Trophoblast cell (in vitro differentiated cells and primary cell): Measurements from ENCODE around the gene LDLRAD1.
"Not testable (repeated sequence)": the region's sequence is repeated elsewhere in the genome, so short reads cannot be mapped to it uniquely, and the experiment has no call there.

Source experiments
- DNase-seq, 2 donors: peaks; one replicate each; pipeline ENCODE4 v3.0.0-alpha.2; 2016
- H2AFZ ChIP-seq: 2 replicates; pipeline ENCODE4 v1.6.1; 2013; ENCODE audit warnings: low read length, moderate library complexity, mild to moderate bottlenecking; ENCODE audit not compliant: insufficient read depth, poor library complexity
- H2AK5ac ChIP-seq: 2 replicates; pipeline ENCODE4 v1.6.1; 2013; ENCODE audit warnings: mild to moderate bottlenecking, low read length
- H2BK120ac ChIP-seq: 2 replicates; pipeline ENCODE4 v1.6.1; 2013; ENCODE audit warnings: low read length, mild to moderate bottlenecking, moderate library complexity; ENCODE audit not compliant: insufficient read depth, poor library complexity
- H2BK12ac ChIP-seq: 2 replicates; pipeline ENCODE4 v1.6.1; 2013; ENCODE audit warnings: mild to moderate bottlenecking, low read length, moderate library complexity
- H2BK5ac ChIP-seq: 2 replicates; pipeline ENCODE4 v1.6.1; 2013; ENCODE audit warnings: low read length, low read depth, moderate library complexity, mild to moderate bottlenecking; ENCODE audit not compliant: poor library complexity
- H3K14ac ChIP-seq: 2 replicates; pipeline ENCODE4 v1.6.1; 2013; ENCODE audit warnings: mild to moderate bottlenecking, low read length
- H3K18ac ChIP-seq: 2 replicates; pipeline ENCODE4 v1.6.1; 2013; ENCODE audit warnings: mild to moderate bottlenecking, low read length
- H3K23ac ChIP-seq: 2 replicates; pipeline ENCODE4 v1.6.1; 2013; ENCODE audit warnings: low read length
- H3K27ac ChIP-seq: 2 replicates; pipeline ENCODE4 v1.5.1; 2013; ENCODE audit warnings: low read depth, mild to moderate bottlenecking, inconsistent platforms, low read length, moderate library complexity
- H3K27me3 ChIP-seq: 2 replicates; pipeline ENCODE4 v1.6.1; 2013; ENCODE audit warnings: inconsistent platforms, mild to moderate bottlenecking, low read length, moderate library complexity; ENCODE audit not compliant: insufficient read depth
- H3K36me3 ChIP-seq, 2 experiments: 1 replicate in 1 of 2; 2 replicates in 1 of 2; pipeline ENCODE4 v1.6.1; 2013; ENCODE audit warnings: low read length in 2 of 2, mild to moderate bottlenecking in 2 of 2, moderate library complexity in 1 of 2; ENCODE audit not compliant: insufficient read depth in 2 of 2, control insufficient read depth in 1 of 2
- H3K4ac ChIP-seq: 2 replicates; pipeline ENCODE4 v1.6.1; 2013; ENCODE audit warnings: low read depth, mild to moderate bottlenecking, low read length, moderate library complexity
- H3K4me1 ChIP-seq, 2 experiments: 1 replicate in 1 of 2; 2 replicates in 1 of 2; pipeline ENCODE4 v1.6.1; 2013; ENCODE audit warnings: low read length in 2 of 2, mild to moderate bottlenecking in 2 of 2, moderate library complexity in 1 of 2; ENCODE audit not compliant: insufficient read depth in 2 of 2, control insufficient read depth in 1 of 2
- H3K4me2 ChIP-seq: 2 replicates; pipeline ENCODE4 v1.6.1; 2013; ENCODE audit warnings: inconsistent platforms, mild to moderate bottlenecking, low read length, moderate library complexity
- H3K4me3 ChIP-seq: 2 replicates; pipeline ENCODE4 v1.5.1; 2013; ENCODE audit warnings: mild to moderate bottlenecking, low read depth, low read length, inconsistent platforms
- H3K79me1 ChIP-seq: one replicate; pipeline ENCODE4 v1.6.1; 2013; ENCODE audit warnings: low read length
- H3K79me2 ChIP-seq: 2 replicates; pipeline ENCODE4 v1.6.1; 2013; ENCODE audit warnings: low read length, mild to moderate bottlenecking; ENCODE audit not compliant: control insufficient read depth, insufficient read depth, poor library complexity
- H3K9ac ChIP-seq: 2 replicates; pipeline ENCODE4 v1.6.1; 2013; ENCODE audit warnings: mild to moderate bottlenecking, low read length
- H3K9me3 ChIP-seq: 2 replicates; pipeline ENCODE4 v1.6.1; 2013; ENCODE audit warnings: low read depth, mild to moderate bottlenecking, control low read depth, inconsistent platforms, low read length; ENCODE audit not compliant: insufficient read depth
- H4K12ac ChIP-seq: 2 replicates; pipeline ENCODE4 v1.6.1; 2013; ENCODE audit warnings: low read depth, mild to moderate bottlenecking, low read length, moderate library complexity
- H4K8ac ChIP-seq: 2 replicates; pipeline ENCODE4 v1.6.1; 2013; ENCODE audit warnings: low read depth, mild to moderate bottlenecking, low read length, moderate library complexity
- H4K91ac ChIP-seq: one replicate; pipeline ENCODE4 v1.6.1; 2013; ENCODE audit warnings: low read depth, mild to moderate bottlenecking, low read length, moderate library complexity
- WGBS: extraction: QIAGEN DNeasy Blood & Tissue Kit; methylation state at CpG from one replicate; pipeline ENCODE4 v1.1.7; 2013; ENCODE audit warnings: missing lambda C conversion rate; ENCODE audit not compliant: insufficient read length, insufficient coverage; ENCODE audit errors: extremely low coverage; 5-methylcytosine and 5-hydroxymethylcytosine counted together

LDLRAD1 gene

GRCh38 chr1:54007613-54008012 is 10.4 kb downstream of the LDLRAD1 start:
- WGBS, result no CpG with 5 or more reads among the region's 4 CpGs
- no peaks in the 10 kb centered on the region for H3K36me3 ChIP-seq
- no peak overlapping the region for H3K4ac ChIP-seq

GRCh38 chr1:54006508-54006907 is 11.5 kb downstream of the LDLRAD1 start:
- H4K91ac ChIP-seq, result no peak overlapping the region
- H3K14ac ChIP-seq, result no peak overlapping the region
- no peak overlapping the region for H3K4ac ChIP-seq
- no peak overlapping the region for H3K18ac ChIP-seq
- H2AFZ ChIP-seq, result no peak overlapping the region
- DNase-seq, result no peak
- WGBS, result no CpG with 5 or more reads among the region's 4 CpGs
- H3K9ac ChIP-seq, result no peak overlapping the region
- H3K27ac ChIP-seq, result no peak overlapping the region
- no peak overlapping the region for H4K8ac ChIP-seq
- H4K12ac ChIP-seq, result no peak overlapping the region
- no peaks in the 10 kb centered on the region for H3K36me3 ChIP-seq
- H2BK120ac ChIP-seq, result no peak overlapping the region
- H3K9me3 ChIP-seq, result peaks cover 4% of the 10 kb centered on the region
- H3K79me2 ChIP-seq, result no peaks in the 10 kb centered on the region
- H3K23ac ChIP-seq, result no peak overlapping the region
- H2AK5ac ChIP-seq, result no peak overlapping the region
- no peak overlapping the region for H3K4me2 ChIP-seq
- H3K4me3 ChIP-seq, result no peak overlapping the region
- no peak overlapping the region for H2BK5ac ChIP-seq
- H3K4me1 ChIP-seq, result peaks cover 0 to 3% of the 10 kb centered on the region in 2 experiments
- no peaks in the 10 kb centered on the region for H3K27me3 ChIP-seq
- H3K79me1 ChIP-seq, result no peaks in the 10 kb centered on the region
- H2BK12ac ChIP-seq, result no peak overlapping the region

More at GRCh38 chr1:54007613-54008012, 10.4 kb downstream of the LDLRAD1 start:
- Histone ChIP-seq H3K23ac (no peak overlapping the region), H2BK12ac (no peak overlapping the region), H3K4me2 (no peak overlapping the region), H3K4me1 (peaks cover 0 to 3% of the 10 kb centered on the region in 2 experiments), H2BK5ac (no peak overlapping the region), H3K79me2 (no peaks in the 10 kb centered on the region), H3K27me3 (no peaks in the 10 kb centered on the region), H2BK120ac (no peak overlapping the region), H3K27ac (no peak overlapping the region), H4K12ac (no peak overlapping the region), H3K18ac (no peak overlapping the region), H3K79me1 (no peaks in the 10 kb centered on the region), H4K8ac (no peak overlapping the region), H3K4me3 (no peak overlapping the region), H3K9ac (no peak overlapping the region), H3K14ac (no peak overlapping the region), H2AK5ac (no peak overlapping the region), H4K91ac (no peak overlapping the region), H3K9me3 (peaks cover 4% of the 10 kb centered on the region), H2AFZ (no peak overlapping the region)
- DNase-seq, result no peak

- WGBS, result no CpG with 5 or more reads among the region's 27 CpGs
- Histone ChIP-seq H3K36me3 (no peaks in the 10 kb centered on the region), H3K79me1 (no peaks in the 10 kb centered on the region), H3K4ac (no peak overlapping the region), H3K4me1 (peaks cover 0 to 3% of the 10 kb centered on the region in 2 experiments), H2BK120ac (no peak overlapping the region), H3K14ac (no peak overlapping the region), H3K9ac (no peak overlapping the region), H3K18ac (no peak overlapping the region), H2BK5ac (no peak overlapping the region), H3K27ac (no peak overlapping the region), H3K4me3 (no peak overlapping the region), H3K79me2 (no peaks in the 10 kb centered on the region), H4K8ac (no peak overlapping the region), H2BK12ac (no peak overlapping the region), H4K12ac (no peak overlapping the region), H2AK5ac (no peak overlapping the region), H2AFZ (no peak overlapping the region), H3K27me3 (no peaks in the 10 kb centered on the region), H3K23ac (no peak overlapping the region), H3K9me3 (peaks cover 4% of the 10 kb centered on the region), H4K91ac (no peak overlapping the region), H3K4me2 (no peak overlapping the region)
- no peak for DNase-seq
Observed at GRCh38 chr1:54004481-54005049, 13.4 kb downstream of the LDLRAD1 start.

GRCh38 chr1:54003750-54004480 is 14.1 kb downstream of the LDLRAD1 start:
- not testable (repeated sequence) for H4K8ac ChIP-seq, H3K23ac ChIP-seq, H4K12ac ChIP-seq, H4K91ac ChIP-seq, H3K36me3 ChIP-seq, H3K14ac ChIP-seq, H3K4ac ChIP-seq, DNase-seq, H3K27me3 ChIP-seq, H3K4me1 ChIP-seq, H3K4me2 ChIP-seq, H3K79me1 ChIP-seq, H3K9me3 ChIP-seq, H3K18ac ChIP-seq, H2BK120ac ChIP-seq, H2BK5ac ChIP-seq, H2AK5ac ChIP-seq, H3K27ac ChIP-seq, H3K79me2 ChIP-seq, H3K4me3 ChIP-seq, H3K9ac ChIP-seq, H2BK12ac ChIP-seq, H2AFZ ChIP-seq
- WGBS, result no CpG with 5 or more reads among the region's 19 CpGs
